PC-3 (cell line): Measurements from ENCODE around the gene DAPL1.

Experiments
- EZH2 ChIP-seq: fragments of 300-600 bp; sonication (generic); IDR thresholded peaks from one replicate; pipeline ENCODE4 v1.6.1; 2017; ENCODE audit warnings: antibody characterized with exemption, mild to moderate bottlenecking, low read length; ENCODE audit not compliant: unreplicated experiment
- TF ChIP-seq, protein P1 (sequence below): fragments of 300-600 bp; sonication (generic); conservative IDR thresholded peaks from 2 replicates; pipeline ENCODE4 v1.5.1; 2017; ENCODE audit warnings: antibody characterized with exemption, low read depth, mild to moderate bottlenecking, low read length

- TF ChIP-seq, protein P1, sequence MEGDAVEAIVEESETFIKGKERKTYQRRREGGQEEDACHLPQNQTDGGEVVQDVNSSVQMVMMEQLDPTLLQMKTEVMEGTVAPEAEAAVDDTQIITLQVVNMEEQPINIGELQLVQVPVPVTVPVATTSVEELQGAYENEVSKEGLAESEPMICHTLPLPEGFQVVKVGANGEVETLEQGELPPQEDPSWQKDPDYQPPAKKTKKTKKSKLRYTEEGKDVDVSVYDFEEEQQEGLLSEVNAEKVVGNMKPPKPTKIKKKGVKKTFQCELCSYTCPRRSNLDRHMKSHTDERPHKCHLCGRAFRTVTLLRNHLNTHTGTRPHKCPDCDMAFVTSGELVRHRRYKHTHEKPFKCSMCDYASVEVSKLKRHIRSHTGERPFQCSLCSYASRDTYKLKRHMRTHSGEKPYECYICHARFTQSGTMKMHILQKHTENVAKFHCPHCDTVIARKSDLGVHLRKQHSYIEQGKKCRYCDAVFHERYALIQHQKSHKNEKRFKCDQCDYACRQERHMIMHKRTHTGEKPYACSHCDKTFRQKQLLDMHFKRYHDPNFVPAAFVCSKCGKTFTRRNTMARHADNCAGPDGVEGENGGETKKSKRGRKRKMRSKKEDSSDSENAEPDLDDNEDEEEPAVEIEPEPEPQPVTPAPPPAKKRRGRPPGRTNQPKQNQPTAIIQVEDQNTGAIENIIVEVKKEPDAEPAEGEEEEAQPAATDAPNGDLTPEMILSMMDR, result no peak
- TF ChIP-seq EZH2, result no peak
These were observed 8.2 kb upstream of the DAPL1 start for GRCh38 chr2:158786897-158787296.
